ENCODE data around the gene MECP2.

- TF ChIP-seq EZH2 (IDR thresholded peaks at IDR 0.05; ENCODE audit: low read length, unreplicated experiment) (no peak), CTCF (conservative IDR thresholded peaks at IDR 0.05; ENCODE audit: low read depth, low read length) (no peak)
Measured at GRCh38 chrX:154125391-154126040, 28.0 kb upstream of the MECP2 start.

Data from PC-3 (cell line).